ENCODE measurements around the gene SUSD4.

SUSD4 gene

GRCh38 chr1:223180731-223181321 is 183.2 kb downstream of the SUSD4 start:
- DNase-seq (ENCODE audit: low spot score), result peak; percentile 58

- DNase-seq (ENCODE audit: low spot score), result no peak
These were observed 184.2 kb downstream of the SUSD4 start for GRCh38 chr1:223179786-223180185.

- DNase-seq (ENCODE audit: low spot score), result no peak
These were observed 184.7 kb downstream of the SUSD4 start for GRCh38 chr1:223179280-223179679.

GRCh38 chr1:223177681-223178080 is 186.3 kb downstream of the SUSD4 start:
- DNase-seq (ENCODE audit: low spot score), result no peak

GRCh38 chr1:223176437-223176836 is 187.5 kb downstream of the SUSD4 start:
- DNase-seq (ENCODE audit: low spot score), result no peak

- no peak for DNase-seq (ENCODE audit: low spot score)
These were observed 188.3 kb downstream of the SUSD4 start for GRCh38 chr1:223175633-223176032.

GRCh38 chr1:223175032-223175431 is 188.9 kb downstream of the SUSD4 start:
- no peak for DNase-seq (ENCODE audit: low spot score)

All from AG08395 (cell line).